Measurements from ENCODE around the gene PLEKHA7.

The PLEKHA7 gene

DNA sequence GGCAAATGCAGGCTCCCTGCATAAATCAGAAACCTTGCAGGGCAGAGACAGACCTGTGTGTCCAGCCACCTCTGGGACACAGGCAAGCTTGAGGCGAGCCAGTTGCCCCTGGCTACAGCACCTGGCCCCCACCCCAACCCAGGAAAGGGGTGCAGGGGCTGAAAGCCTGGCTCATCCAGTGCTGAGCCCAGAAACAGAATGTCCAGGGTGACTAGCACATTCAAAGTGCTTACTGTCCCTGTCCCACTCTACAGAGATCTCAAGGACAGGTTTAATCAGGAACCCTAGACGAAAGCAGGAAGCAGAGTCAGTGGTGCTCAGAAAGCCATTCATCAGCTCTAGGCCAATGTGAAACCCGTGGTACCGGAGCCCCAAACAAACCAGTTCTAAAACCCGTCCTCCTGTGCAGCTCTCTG lies 31.9 kb downstream of the PLEKHA7 start:
- Mint-ChIP-seq H3K4me3 (no peak overlapping the region), H3K36me3 (ENCODE audit: low read depth) (no peaks in the 10 kb centered on the region), H3K27ac (no peak overlapping the region), H3K9me3 (no peaks in the 10 kb centered on the region), H3K4me1 (peaks cover 49% of the 10 kb centered on the region), H3K27me3 (ENCODE audit: low read depth, poor library complexity) (peaks cover 23% of the 10 kb centered on the region)
- no peak for DNase-seq
- TF ChIP-seq, protein P1, sequence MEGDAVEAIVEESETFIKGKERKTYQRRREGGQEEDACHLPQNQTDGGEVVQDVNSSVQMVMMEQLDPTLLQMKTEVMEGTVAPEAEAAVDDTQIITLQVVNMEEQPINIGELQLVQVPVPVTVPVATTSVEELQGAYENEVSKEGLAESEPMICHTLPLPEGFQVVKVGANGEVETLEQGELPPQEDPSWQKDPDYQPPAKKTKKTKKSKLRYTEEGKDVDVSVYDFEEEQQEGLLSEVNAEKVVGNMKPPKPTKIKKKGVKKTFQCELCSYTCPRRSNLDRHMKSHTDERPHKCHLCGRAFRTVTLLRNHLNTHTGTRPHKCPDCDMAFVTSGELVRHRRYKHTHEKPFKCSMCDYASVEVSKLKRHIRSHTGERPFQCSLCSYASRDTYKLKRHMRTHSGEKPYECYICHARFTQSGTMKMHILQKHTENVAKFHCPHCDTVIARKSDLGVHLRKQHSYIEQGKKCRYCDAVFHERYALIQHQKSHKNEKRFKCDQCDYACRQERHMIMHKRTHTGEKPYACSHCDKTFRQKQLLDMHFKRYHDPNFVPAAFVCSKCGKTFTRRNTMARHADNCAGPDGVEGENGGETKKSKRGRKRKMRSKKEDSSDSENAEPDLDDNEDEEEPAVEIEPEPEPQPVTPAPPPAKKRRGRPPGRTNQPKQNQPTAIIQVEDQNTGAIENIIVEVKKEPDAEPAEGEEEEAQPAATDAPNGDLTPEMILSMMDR (IDR thresholded peaks at IDR 0.05): no peak

- H3K27me3 Mint-ChIP-seq (ENCODE audit: low read depth, poor library complexity): peaks cover 22% of the 10 kb centered on the region
- TF ChIP-seq, protein P1 (IDR thresholded peaks at IDR 0.05): no peak
- H3K4me1 Mint-ChIP-seq: peaks cover 45% of the 10 kb centered on the region
- peak; percentile 29 for DNase-seq
- no peaks in the 10 kb centered on the region for H3K36me3 Mint-ChIP-seq (ENCODE audit: low read depth)
- no peak overlapping the region for H3K4me3 Mint-ChIP-seq
- no peaks in the 10 kb centered on the region for H3K9me3 Mint-ChIP-seq
- H3K27ac Mint-ChIP-seq: no peak overlapping the region
Observed at GRCh38 chr11:16981651-16982194, 32.5 kb downstream of the PLEKHA7 start.

DNA sequence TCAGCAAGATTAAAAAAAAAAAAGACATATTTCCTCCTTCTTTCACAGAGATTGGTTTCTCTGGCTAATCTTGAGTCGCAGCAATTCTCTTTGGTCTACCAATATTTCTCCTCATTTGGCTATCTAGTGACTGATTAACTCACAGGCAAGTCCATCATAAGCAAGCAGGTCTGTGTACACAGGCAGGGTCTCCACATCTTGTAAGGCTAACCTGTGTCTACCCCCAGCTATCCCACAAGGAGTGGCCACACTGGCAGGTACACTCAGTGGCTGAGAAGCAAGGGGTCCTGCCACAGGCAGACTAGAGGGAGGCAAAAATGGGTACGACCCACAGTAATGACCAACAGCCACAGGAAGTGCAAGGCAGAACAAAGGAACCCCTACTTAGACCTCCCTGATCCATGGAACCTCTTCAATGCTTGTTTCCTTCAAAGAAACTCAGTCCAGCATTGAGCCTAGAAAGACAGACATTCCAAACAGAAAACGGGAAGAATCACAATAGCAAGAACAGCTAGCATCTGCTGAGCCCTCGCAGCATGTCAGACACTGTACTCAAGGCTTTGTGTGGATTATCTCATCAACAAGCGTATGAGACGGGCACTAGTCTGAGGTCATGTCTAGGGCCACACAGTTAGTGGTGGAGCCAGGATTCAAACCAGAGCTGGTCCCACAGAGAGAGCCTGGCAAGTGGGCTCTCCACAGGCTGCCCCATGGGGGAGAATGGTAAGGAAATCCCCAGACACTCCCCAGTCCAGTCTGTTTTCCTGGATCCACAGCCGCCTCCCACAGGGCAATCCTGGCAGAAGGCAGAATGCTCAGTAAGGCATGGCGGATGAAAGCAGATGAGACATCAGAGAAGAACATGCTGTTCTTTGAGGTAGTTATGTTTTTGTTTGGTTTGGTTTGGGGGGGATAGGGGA lies 34.3 kb downstream of the PLEKHA7 start:
- Mint-ChIP-seq H3K4me3 (no peak overlapping the region), H3K4me1 (peaks cover 29% of the 10 kb centered on the region), H3K36me3 (ENCODE audit: low read depth) (no peaks in the 10 kb centered on the region), H3K27ac (no peak overlapping the region), H3K9me3 (no peaks in the 10 kb centered on the region), H3K27me3 (ENCODE audit: low read depth, poor library complexity) (peaks cover 10% of the 10 kb centered on the region)
- no peak for DNase-seq
- TF ChIP-seq, protein P1 (IDR thresholded peaks at IDR 0.05): no peak

GRCh38 chr11:16977994-16978315 lies 36.3 kb downstream of the PLEKHA7 start:
- no peaks in the 10 kb centered on the region for H3K36me3 Mint-ChIP-seq (ENCODE audit: low read depth)
- no peak for DNase-seq
- H3K4me1 Mint-ChIP-seq: peaks cover 28% of the 10 kb centered on the region
- H3K4me3 Mint-ChIP-seq: no peak overlapping the region
- no peaks in the 10 kb centered on the region for H3K9me3 Mint-ChIP-seq
- TF ChIP-seq, protein P1 (IDR thresholded peaks at IDR 0.05): no peak
- no peak overlapping the region for H3K27ac Mint-ChIP-seq
- peaks cover 6% of the 10 kb centered on the region for H3K27me3 Mint-ChIP-seq (ENCODE audit: low read depth, poor library complexity)

GRCh38 chr11:16977136-16977993 lies 36.8 kb downstream of the PLEKHA7 start:
- H3K27me3 Mint-ChIP-seq (ENCODE audit: low read depth, poor library complexity): peaks cover 6% of the 10 kb centered on the region
- peaks cover 22% of the 10 kb centered on the region for H3K4me1 Mint-ChIP-seq
- H3K9me3 Mint-ChIP-seq: no peaks in the 10 kb centered on the region
- no peaks in the 10 kb centered on the region for H3K36me3 Mint-ChIP-seq (ENCODE audit: low read depth)
- DNase-seq: no peak
- no peak overlapping the region for H3K27ac Mint-ChIP-seq
- TF ChIP-seq, protein P1 (IDR thresholded peaks at IDR 0.05): no peak
- no peak overlapping the region for H3K4me3 Mint-ChIP-seq
